ENCODE data around the gene RUNX2. TPM values are rescaled to one million over a fixed set of nuclear protein-coding genes. Genes with fewer than 3 reads are reported as not detected.

The RUNX2 gene
- total and polyA plus RNA-seq, 2 of the 8 experiments (the other 6 are each of a cell fraction or from before 2014, with no cell fraction given): 0.26 to 1.2 TPM

GRCh38 chr6:45447716-45448115 is 119.6 kb downstream of the RUNX2 start:
- Histone ChIP-seq H3K4me2 (ENCODE audit: insufficient read depth in 1 of 2, low read depth in 2 of 2, low read length in 2 of 2) (no peak overlapping the region), H4K20me1 (replicated peaks in 1 of 2; ENCODE audit: control insufficient read depth in 1 of 2, insufficient read depth in 2 of 2, low read length in 2 of 2) (no peaks in the 10 kb centered on the region), H3K79me1 (ENCODE audit: low read depth, low read length) (no peaks in the 10 kb centered on the region), H3K23ac (ENCODE audit: insufficient read length) (no peak overlapping the region), H2BK15ac (ENCODE audit: low read length) (no peak overlapping the region), H3K56ac (replicated peaks; ENCODE audit: insufficient read length, low read depth, low read length) (no peak overlapping the region), H3K9ac (replicated peaks in 1 of 4; ENCODE audit: extremely low read depth in 1 of 4, low read depth in 3 of 4, low read length in 3 of 4) (no peak overlapping the region), H3K4ac (replicated peaks; ENCODE audit: insufficient read length, low read depth, low read length) (no peak overlapping the region), H2AK5ac (ENCODE audit: low read depth, low read length) (no peak overlapping the region), H3K4me3 (ENCODE audit: extremely low read depth in 1 of 4, insufficient read depth in 2 of 4, low read depth in 3 of 4, low read length in 4 of 4) (no peak overlapping the region), H2BK5ac (ENCODE audit: low read depth, low read length) (no peak overlapping the region), H3K27me3 (replicated peaks in 1 of 4; ENCODE audit: control insufficient read depth in 3 of 4, extremely low read depth in 1 of 4, insufficient read depth in 3 of 4, low read length in 3 of 4) (no peaks in the 10 kb centered on the region), H3K36me3 (ENCODE audit: control insufficient read depth in 2 of 4, insufficient read depth in 4 of 4, low read length in 3 of 4) (no peaks in the 10 kb centered on the region), H3K23me2 (ENCODE audit: low read depth, low read length) (no peaks in the 10 kb centered on the region), H3K27ac (ENCODE audit: low read depth, low read length) (no peak overlapping the region), H2BK20ac (ENCODE audit: low read length) (no peak overlapping the region), H2BK12ac (ENCODE audit: low read depth, low read length) (no peak overlapping the region), H3K79me2 (ENCODE audit: control insufficient read depth in 1 of 2, insufficient read depth in 2 of 2, low read length in 2 of 2) (no peaks in the 10 kb centered on the region), H4K5ac (ENCODE audit: insufficient read length, low read depth, low read length) (no peak overlapping the region), H2AFZ (ENCODE audit: low read length) (no peak overlapping the region), H3K18ac (ENCODE audit: extremely low read depth, low read length) (no peak overlapping the region), H4K91ac (replicated peaks; ENCODE audit: insufficient read length, low read length) (no peak overlapping the region), H2BK120ac (replicated peaks; ENCODE audit: low read depth, low read length) (no peak overlapping the region), H3K14ac (ENCODE audit: insufficient read length) (no peak overlapping the region), H4K8ac (ENCODE audit: extremely low read depth, insufficient read depth, low read length) (no peak overlapping the region), H3K9me3 (ENCODE audit: insufficient read depth in 2 of 2, low read depth in 1 of 2, low read length in 1 of 2) (no peaks in the 10 kb centered on the region), H3K4me1 (replicated peaks in 1 of 4; ENCODE audit: control insufficient read depth in 3 of 4, insufficient read depth in 4 of 4, low read length in 3 of 4) (peaks cover 3 to 10% (median 6%) of the 10 kb centered on the region in 4 experiments; a peak in 5 of 7 replicates)
- TF ChIP-seq CEBPB (IDR thresholded peaks at IDR 0.05; ENCODE audit: low read depth, low read length) (no peak), POLR2A (IDR thresholded peaks at IDR 0.05; ENCODE audit: control extremely low read depth in 1 of 2, low read depth in 2 of 2, low read length in 2 of 2) (no peak), SAP30 (IDR thresholded peaks at IDR 0.05; ENCODE audit: insufficient read depth, insufficient replicate concordance, low read length) (no peak), TAF1 (IDR thresholded peaks at IDR 0.05; ENCODE audit: low read depth, low read length) (no peak), KDM1A (IDR thresholded peaks at IDR 0.05; ENCODE audit: borderline replicate concordance, low read length) (no peak), YY1 (IDR thresholded peaks at IDR 0.05; ENCODE audit: low read depth, low read length) (no peak), BRCA1 (IDR thresholded peaks at IDR 0.05; ENCODE audit: low read depth, low read length) (no peak), SIX5 (IDR thresholded peaks at IDR 0.05; ENCODE audit: low read depth, low read length) (no peak), POLR2AphosphoS5 (IDR thresholded peaks at IDR 0.05; ENCODE audit: low read depth, low read length) (no peak), MAX (IDR thresholded peaks at IDR 0.05) (no peak), RXRA (IDR thresholded peaks at IDR 0.05; ENCODE audit: insufficient read depth, low read depth, low read length) (no peak), EZH2 (IDR thresholded peaks at IDR 0.05; ENCODE audit: low read depth, low read length, severe bottlenecking) (no peak), ZNF274 (IDR thresholded peaks at IDR 0.05; ENCODE audit: borderline replicate concordance, extremely low read depth, low read length) (no peak)
- FAIRE-seq: no peak
- no peak for DNase-seq (ENCODE audit: low read depth in 1 of 2, low spot score in 2 of 2)
- POLR2A ChIA-PET (ENCODE audit: partially characterized antibody): no interaction called here
- WGBS, 2 experiments (ENCODE audit: extremely low coverage in 1 of 2, insufficient coverage in 1 of 2, insufficient read length in 1 of 2, insufficient replicate concordance in 2 of 2, low coverage in 1 of 2, low lambda C conversion rate in 2 of 2, missing lambda C conversion rate in 1 of 2): 89% methylated on average over 2 of the region's 2 CpGs; no CpG with 5 or more reads in 1 of the 2 experiments
- CTCF ChIA-PET (ENCODE audit: partially characterized antibody): interaction anchor here (1.1 to 1.4 kb wide), 2 partner anchors 14 to 77 kb away, joined by 3 read pairs; no protein-coding TSS in a partner anchor

Data from H1 (cell line).